Osteoblast (primary cell): ENCODE data around the gene SRSF3. TPM values are rescaled to one million over a fixed set of nuclear protein-coding genes. Genes with fewer than 3 reads are reported as not detected.

Experiments used
- DNase-seq: peaks from one replicate; pipeline ENCODE4 v3.0.0; 2011; ENCODE audit warnings: low spot score, mixed read lengths; ENCODE audit not compliant: insufficient read length; ENCODE audit errors: missing footprints
- H2AFZ ChIP-seq: 2 replicates; pipeline ENCODE4 v1.6.0; 2011; ENCODE audit warnings: mild to moderate bottlenecking, low read length
- H3K27ac ChIP-seq: 2 replicates; pipeline ENCODE4 v1.5.1; 2011; ENCODE audit warnings: mild to moderate bottlenecking, low read depth, low read length, moderate library complexity
- H3K27me3 ChIP-seq: 2 replicates; pipeline ENCODE4 v1.6.0; 2012; ENCODE audit warnings: mild to moderate bottlenecking, control low read depth, inconsistent platforms, low read length, moderate library complexity; ENCODE audit not compliant: insufficient read depth
- H3K36me3 ChIP-seq: 2 replicates; pipeline ENCODE4 v1.5.1; 2011; ENCODE audit warnings: mild to moderate bottlenecking, low read length, control low read depth, moderate library complexity; ENCODE audit not compliant: insufficient read depth
- H3K4me1 ChIP-seq: 2 replicates; pipeline ENCODE4 v1.5.1; 2011; ENCODE audit warnings: mild to moderate bottlenecking, low read length, control low read depth, moderate library complexity; ENCODE audit not compliant: insufficient read depth
- H3K4me2 ChIP-seq: 2 replicates; pipeline ENCODE4 v1.6.0; 2011; ENCODE audit warnings: mild to moderate bottlenecking, low read length; ENCODE audit not compliant: insufficient read depth
- H3K4me3 ChIP-seq: fragments of 200-600 bp; sonication (generic); 3 replicates; pipeline ENCODE4 v1.5.1; 2012; ENCODE audit warnings: mild to moderate bottlenecking, low read length, inconsistent platforms; ENCODE audit not compliant: insufficient read depth
- H3K79me2 ChIP-seq: 2 replicates; pipeline ENCODE4 v1.6.0; 2012; ENCODE audit warnings: mild to moderate bottlenecking, low read length, control low read depth, inconsistent platforms; ENCODE audit not compliant: insufficient read depth
- H3K9me3 ChIP-seq: 2 replicates; pipeline ENCODE4 v1.5.1; 2011; ENCODE audit warnings: low read depth, low read length, control low read depth
- H4K20me1 ChIP-seq: 2 replicates; pipeline ENCODE4 v1.6.0; 2012; ENCODE audit warnings: mild to moderate bottlenecking, low read length, control low read depth; ENCODE audit not compliant: insufficient read depth
- total RNA-seq: library from RNA; depleted of rRNA; stranded (reverse); fragments of >200 nt; gene quantifications from 2 replicates; pipeline ENCODE4 v1.2.3, GENCODE V29; 2012
- TF ChIP-seq, protein P1 (sequence below): IDR thresholded peaks from 2 replicates; pipeline ENCODE4 v1.5.1; 2011; ENCODE audit warnings: mild to moderate bottlenecking, low read depth, low read length, moderate library complexity; ENCODE audit errors: extremely low read depth

The SRSF3 gene
- total RNA-seq, 1 donor: 289 TPM

DNA sequence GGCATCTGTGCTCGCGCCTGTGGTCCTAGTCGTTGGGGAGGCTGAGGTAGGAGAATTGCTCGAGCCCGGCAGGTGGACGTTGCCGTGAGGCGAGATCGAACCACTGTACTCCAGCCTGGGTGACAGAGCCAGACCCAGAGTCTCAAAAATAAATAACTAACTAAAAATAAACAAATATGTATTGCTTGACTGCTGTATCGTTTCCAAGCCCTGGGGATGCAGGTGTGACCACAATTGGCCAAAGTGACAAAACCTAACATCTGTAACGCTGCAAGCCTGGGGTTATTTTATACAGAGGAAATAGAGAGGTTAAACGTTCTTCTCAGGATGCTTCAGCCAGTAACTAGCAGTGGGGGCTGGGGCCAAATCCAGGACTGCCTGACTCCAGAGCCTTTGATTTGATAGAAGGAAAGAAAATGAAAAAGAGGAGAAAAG, 1.9 kb upstream of the SRSF3 start:
- peaks cover 11% of the 10 kb centered on the region for H3K36me3 ChIP-seq
- TF ChIP-seq, protein P1, sequence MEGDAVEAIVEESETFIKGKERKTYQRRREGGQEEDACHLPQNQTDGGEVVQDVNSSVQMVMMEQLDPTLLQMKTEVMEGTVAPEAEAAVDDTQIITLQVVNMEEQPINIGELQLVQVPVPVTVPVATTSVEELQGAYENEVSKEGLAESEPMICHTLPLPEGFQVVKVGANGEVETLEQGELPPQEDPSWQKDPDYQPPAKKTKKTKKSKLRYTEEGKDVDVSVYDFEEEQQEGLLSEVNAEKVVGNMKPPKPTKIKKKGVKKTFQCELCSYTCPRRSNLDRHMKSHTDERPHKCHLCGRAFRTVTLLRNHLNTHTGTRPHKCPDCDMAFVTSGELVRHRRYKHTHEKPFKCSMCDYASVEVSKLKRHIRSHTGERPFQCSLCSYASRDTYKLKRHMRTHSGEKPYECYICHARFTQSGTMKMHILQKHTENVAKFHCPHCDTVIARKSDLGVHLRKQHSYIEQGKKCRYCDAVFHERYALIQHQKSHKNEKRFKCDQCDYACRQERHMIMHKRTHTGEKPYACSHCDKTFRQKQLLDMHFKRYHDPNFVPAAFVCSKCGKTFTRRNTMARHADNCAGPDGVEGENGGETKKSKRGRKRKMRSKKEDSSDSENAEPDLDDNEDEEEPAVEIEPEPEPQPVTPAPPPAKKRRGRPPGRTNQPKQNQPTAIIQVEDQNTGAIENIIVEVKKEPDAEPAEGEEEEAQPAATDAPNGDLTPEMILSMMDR: no peak
- no peak for DNase-seq
- H3K27me3 ChIP-seq: no peaks in the 10 kb centered on the region
- no peak overlapping the region for H3K4me2 ChIP-seq
- peaks cover 44% of the 10 kb centered on the region for H3K79me2 ChIP-seq
- peaks cover 17% of the 10 kb centered on the region for H3K4me1 ChIP-seq
- no peak overlapping the region for H3K4me3 ChIP-seq
- H3K27ac ChIP-seq: no peak overlapping the region
- no peak overlapping the region for H2AFZ ChIP-seq
- H3K9me3 ChIP-seq: no peaks in the 10 kb centered on the region
- H4K20me1 ChIP-seq: peaks cover 28% of the 10 kb centered on the region

- no peaks in the 10 kb centered on the region for H3K27me3 ChIP-seq
- H3K27ac ChIP-seq: peak overlapping the region; percentile 99
- H3K4me1 ChIP-seq: peaks cover 30% of the 10 kb centered on the region
- peaks cover 42% of the 10 kb centered on the region for H4K20me1 ChIP-seq
- peak; percentile 42 for DNase-seq
- TF ChIP-seq, protein P1: no peak
- peak overlapping the region; percentile 95 for H3K4me3 ChIP-seq
- peak overlapping the region; percentile 97 for H3K4me2 ChIP-seq
- H2AFZ ChIP-seq: peak overlapping the region; percentile 92
- peaks cover 57% of the 10 kb centered on the region for H3K79me2 ChIP-seq
- no peaks in the 10 kb centered on the region for H3K9me3 ChIP-seq
- peaks cover 25% of the 10 kb centered on the region for H3K36me3 ChIP-seq
These were observed 563 bp upstream of the SRSF3 start for GRCh38 chr6:36593569-36594028.

DNA sequence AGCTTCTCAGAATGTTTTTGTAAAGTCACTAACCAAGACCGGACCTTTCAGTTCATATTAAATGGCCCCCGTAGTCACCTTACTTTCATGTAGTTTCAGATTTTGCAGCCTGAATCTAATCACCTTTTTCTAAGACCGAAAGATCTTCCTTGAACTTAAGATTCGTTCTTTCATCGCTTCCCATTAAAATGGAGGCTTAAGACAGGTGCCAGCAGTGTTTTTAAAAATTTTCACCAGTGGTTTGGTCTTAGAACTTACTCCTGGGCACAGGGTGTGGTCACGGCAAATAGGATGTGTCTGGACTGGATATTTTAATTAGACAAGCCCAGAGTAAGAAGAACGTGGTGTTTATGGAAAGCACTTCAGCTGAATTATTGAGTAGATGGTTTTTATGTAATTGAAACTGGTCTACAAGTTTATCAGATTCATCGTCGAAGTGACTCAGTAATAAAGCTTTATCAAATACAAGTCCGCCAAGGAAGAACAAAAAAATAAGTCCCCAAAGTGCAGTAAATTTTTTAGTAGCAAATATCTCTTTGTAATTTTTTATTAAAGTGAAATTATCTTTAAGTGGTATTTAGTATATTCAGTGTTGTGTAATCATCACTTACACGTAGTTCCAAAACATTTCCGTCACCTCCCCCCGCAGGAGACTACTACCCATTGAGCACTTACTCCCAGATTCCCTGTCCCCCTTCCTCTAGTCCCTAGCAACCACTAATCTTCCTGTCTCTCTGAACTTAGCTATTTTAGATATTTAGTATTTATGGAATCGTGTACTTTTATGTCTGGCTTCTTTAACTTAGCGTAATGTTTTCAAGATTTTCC, 868 bp downstream of the SRSF3 start:
- Histone ChIP-seq H3K4me2 (peak overlapping the region; percentile 94), H3K4me3 (peak overlapping the region; percentile 95), H3K9me3 (no peaks in the 10 kb centered on the region), H3K79me2 (peaks cover 72% of the 10 kb centered on the region), H3K27ac (peak overlapping the region; percentile 99), H4K20me1 (peaks cover 56% of the 10 kb centered on the region), H3K4me1 (peaks cover 44% of the 10 kb centered on the region), H3K27me3 (no peaks in the 10 kb centered on the region), H3K36me3 (peaks cover 39% of the 10 kb centered on the region), H2AFZ (no peak overlapping the region)
- peak; percentile 21 for DNase-seq
- TF ChIP-seq, protein P1: no peak

DNA sequence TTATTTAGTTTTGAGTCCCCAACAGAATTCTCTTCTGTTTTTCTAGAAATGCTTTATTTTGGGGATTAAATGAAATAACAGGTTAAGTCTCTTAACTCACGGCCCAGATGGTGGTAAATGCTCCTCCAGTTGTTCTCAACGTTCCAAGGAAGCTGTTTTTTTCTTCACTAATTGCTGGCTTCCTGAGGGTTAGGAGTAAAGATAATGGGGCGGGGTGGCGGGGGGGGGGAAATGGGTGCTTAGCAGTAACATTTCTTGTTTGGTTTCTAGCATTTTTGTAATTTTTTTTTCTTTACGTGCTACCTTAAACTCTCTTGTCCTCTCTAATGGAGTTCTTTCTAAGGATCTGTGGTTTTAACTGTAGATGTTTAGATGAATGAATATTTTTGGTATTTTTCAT, 2.2 kb downstream of the SRSF3 start:
- Histone ChIP-seq H3K9me3 (no peaks in the 10 kb centered on the region), H3K27ac (peak overlapping the region; percentile 99), H3K4me2 (peak overlapping the region; percentile 94), H3K4me3 (peak overlapping the region; percentile 95), H3K27me3 (no peaks in the 10 kb centered on the region), H3K79me2 (peaks cover 84% of the 10 kb centered on the region), H2AFZ (no peak overlapping the region), H3K4me1 (peaks cover 52% of the 10 kb centered on the region), H4K20me1 (peaks cover 68% of the 10 kb centered on the region), H3K36me3 (peaks cover 53% of the 10 kb centered on the region)
- TF ChIP-seq, protein P1: no peak
- peak; percentile 23 for DNase-seq
